Choroid plexus epithelial cell (primary cell): ENCODE results near the gene RTN4RL1.

Source experiments
- DNase-seq: peaks from one replicate; pipeline ENCODE4 v3.0.0-alpha.2; 2010; ENCODE audit warnings: low read depth
- H3K4me3 ChIP-seq: 2 replicates; pipeline ENCODE4 v1.5.1; 2011; ENCODE audit warnings: low read depth, mild to moderate bottlenecking, control low read depth, low read length, moderate library complexity
- TF ChIP-seq, protein P1 (sequence below): conservative IDR thresholded peaks from 2 replicates; pipeline ENCODE4 v1.5.1; 2011; ENCODE audit warnings: low read depth, mild to moderate bottlenecking, control low read depth, inconsistent platforms, low read length, moderate library complexity

The RTN4RL1 gene

DNA sequence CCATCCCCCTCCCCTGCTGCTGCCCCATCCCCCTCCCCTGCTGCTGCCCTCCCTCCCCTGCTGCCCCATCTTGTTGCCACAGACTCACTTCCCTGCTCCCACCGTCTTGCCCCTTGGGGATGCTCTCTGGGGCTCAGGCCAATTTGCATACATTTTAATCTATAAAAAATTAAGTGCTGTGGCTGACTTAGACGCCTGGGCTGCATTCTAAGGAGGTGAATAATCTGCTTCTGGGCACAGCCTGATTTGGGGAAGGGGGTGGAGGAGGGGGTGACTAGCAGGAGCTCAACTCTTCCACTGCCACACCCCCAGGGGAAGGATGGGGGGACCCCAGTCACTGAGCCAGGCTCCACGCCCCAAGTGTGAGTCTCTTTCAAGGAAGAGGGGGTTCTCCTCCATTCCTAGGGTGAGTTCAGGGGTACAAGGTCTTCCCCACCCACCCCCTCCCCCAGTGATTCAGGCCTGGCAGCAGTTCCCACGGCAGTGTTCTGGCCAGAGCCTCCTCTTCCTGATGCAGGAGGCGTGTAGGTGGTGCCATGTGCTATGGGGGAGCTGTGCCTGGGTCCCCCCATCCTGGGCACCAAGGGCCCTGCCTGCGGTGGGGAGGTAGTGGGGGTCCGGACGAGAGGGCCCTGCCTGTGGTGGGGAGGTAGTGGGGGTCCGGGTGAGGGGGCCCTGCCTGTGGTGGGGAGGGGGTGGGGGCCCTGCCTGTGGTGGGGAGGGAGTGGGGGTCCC is 9.8 kb upstream of the RTN4RL1 start:
- TF ChIP-seq, protein P1, sequence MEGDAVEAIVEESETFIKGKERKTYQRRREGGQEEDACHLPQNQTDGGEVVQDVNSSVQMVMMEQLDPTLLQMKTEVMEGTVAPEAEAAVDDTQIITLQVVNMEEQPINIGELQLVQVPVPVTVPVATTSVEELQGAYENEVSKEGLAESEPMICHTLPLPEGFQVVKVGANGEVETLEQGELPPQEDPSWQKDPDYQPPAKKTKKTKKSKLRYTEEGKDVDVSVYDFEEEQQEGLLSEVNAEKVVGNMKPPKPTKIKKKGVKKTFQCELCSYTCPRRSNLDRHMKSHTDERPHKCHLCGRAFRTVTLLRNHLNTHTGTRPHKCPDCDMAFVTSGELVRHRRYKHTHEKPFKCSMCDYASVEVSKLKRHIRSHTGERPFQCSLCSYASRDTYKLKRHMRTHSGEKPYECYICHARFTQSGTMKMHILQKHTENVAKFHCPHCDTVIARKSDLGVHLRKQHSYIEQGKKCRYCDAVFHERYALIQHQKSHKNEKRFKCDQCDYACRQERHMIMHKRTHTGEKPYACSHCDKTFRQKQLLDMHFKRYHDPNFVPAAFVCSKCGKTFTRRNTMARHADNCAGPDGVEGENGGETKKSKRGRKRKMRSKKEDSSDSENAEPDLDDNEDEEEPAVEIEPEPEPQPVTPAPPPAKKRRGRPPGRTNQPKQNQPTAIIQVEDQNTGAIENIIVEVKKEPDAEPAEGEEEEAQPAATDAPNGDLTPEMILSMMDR = no peak
- H3K4me3 ChIP-seq = no peak overlapping the region
- no peak for DNase-seq

DNA sequence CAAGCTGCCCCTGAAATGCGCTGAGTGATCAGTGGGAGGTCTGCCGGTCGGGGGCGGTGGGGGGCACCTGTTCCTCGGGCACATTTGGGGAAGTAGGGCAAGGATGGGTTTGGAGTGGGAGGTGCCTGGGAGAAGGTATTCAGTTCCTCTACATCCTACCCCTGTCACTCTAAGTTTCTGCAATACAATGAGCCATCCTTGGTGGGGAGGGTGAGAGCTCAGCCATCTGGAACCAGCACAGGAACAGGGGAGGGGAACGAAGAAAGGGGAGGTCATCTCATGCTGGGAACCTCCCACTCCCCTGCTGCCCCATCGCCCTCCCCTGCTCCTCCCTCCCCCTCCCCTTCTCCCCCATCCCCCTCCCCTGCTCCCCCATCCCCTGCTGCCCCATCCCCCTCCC is 9.0 kb upstream of the RTN4RL1 start:
- TF ChIP-seq, protein P1 = no peak
- DNase-seq = no peak
- H3K4me3 ChIP-seq = no peak overlapping the region

DNA sequence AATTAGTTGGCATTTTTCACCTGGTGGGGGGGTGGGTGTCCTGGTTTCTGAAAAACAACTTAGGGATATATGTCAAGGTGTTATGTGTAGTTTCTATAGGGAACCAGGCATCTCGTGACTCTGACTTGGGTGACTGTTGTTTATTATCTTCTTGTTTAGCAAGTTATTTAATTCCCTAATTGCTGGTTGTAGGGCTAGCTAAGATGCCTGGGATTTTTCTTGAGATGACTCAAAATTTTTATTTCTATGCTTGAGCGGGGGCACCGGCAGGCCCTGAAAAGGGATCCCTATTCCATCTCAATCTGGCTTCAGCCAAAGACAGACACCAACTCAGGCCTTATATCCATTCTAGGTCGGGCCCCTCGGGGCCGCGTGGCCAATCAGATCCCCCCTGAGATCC is 8.0 kb upstream of the RTN4RL1 start:
- H3K4me3 ChIP-seq = no peak overlapping the region
- TF ChIP-seq, protein P1 = no peak
- DNase-seq = no peak

DNA sequence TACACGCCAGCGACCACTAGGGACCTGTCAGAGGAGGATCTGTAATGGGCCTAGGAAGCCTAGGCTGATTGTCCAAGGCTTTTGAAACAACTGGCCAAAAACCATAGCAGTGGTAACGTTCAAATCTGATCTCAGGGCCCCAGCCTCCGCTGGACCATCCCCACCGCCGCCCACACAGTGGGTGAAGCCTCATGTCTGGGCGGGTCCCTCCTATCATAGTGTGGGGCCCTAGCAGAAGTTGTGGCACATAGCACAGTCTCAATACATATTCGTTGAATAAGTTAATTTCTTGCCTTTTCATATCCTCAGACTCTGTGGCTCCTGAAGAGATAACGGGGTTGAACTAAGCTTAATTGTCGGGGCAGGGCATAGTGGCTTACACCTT is 5.6 kb upstream of the RTN4RL1 start:
- peak overlapping the region; percentile 100 for H3K4me3 ChIP-seq
- no peak for DNase-seq
- TF ChIP-seq, protein P1 = peak; percentile 83

DNA sequence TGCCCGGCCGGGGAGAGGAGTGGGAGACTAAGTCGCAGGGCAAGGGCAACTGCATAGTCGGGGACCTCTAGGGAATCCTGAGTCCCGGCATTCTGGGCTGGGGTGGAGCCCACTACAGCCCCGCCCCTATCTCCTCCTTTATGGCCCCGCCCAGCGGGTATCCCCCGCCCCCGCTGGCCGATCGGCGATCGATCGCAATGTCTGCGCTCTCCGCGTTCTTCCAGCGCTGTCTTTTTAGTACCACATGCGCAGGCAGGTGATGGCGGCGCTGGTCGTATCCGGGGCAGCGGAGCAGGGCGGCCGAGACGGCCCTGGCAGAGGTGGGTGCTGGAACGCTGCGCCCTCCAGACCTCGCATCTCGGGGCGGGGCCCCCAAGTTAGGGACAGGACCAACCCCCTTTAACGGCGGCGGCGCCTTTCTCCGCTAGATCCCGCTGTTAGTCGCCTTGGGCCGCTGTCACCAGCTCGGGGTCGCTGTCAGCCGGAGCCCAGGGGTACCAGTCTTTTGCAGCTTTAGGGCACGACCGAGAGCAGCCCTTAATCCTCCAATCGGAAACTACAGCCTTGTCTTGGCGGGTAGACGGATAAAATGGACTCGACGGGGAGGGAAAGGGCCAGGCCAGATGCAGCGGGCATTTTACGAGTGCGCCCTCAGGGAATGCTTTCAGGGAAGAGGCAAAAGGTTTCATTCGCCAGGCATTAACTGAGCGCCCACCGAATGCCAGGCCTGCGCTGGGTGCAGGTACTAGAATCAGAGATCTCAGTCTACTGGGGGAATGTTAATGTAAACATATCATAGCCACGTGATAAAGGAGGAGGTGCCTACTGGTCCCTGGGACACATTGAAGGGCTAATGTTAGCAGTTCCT is 5.0 kb upstream of the RTN4RL1 start, which contains the start of gene DPH1:
DPH1 (plus strand) TSS at position 243 of the 868 bp plus-strand sequence; CDS start at position 260, 17 bp downstream.
- DNase-seq = peak; percentile 96
- TF ChIP-seq, protein P1 = no peak
- H3K4me3 ChIP-seq = peak within 1 kb of the TSS; percentile 100

DNA sequence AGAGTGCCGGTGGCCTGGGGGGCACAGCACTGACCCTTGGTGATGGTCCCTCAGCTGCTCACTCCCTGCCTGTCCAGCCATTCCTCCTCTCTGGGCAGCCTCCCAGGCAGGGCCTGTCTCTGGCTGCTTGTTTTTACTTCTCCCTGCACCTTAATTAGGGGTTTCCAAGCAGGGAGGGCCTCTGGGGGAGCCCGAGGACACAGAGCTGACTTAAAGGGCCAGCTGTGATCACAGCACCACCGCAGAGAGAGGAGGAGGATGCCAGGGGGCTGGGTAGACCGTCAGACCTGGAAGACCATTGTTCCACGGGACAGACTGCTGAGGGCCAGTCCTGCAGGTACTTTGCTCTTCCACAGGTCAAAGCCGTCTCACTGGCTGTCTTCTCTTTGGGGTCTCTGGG is 3.6 kb upstream of the RTN4RL1 start:
- H3K4me3 ChIP-seq = no peak overlapping the region
- DNase-seq = no peak
- TF ChIP-seq, protein P1 = peak; percentile 13
